ENCODE measurements around the gene THYN1. TPM values are rescaled to one million over a fixed set of nuclear protein-coding genes. Genes with fewer than 3 reads are reported as not detected.
A peak's percentile ranks its signal among the peaks of the same experiment; 100 is the strongest.

Gene THYN1
- total RNA-seq, 2 experiments from 2014 or later: 70.1 to 75.3 TPM

DNA sequence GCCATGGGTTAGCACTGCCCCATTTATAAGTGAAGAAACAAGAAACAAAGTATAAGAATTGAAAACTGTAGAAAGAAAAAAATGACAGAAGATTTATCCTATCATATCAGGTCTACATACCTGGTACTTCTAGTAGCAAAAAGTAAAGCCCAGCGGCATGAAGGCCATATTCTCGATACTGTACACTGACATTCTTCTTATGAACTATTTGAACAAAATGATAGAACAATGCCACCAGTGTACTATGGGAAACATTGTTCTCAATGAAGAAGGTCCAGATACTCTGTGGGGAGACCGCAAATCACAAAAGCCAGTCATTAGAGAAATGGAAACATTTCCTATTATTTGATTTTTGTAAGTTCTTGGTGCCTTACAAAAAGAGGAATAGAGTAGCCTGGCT is 36.3 kb downstream of the THYN1 start:
- Mint-ChIP-seq H3K4me3 (no peak overlapping the region), H3K9me3 (no peaks in the 10 kb centered on the region), H3K27ac (no peak overlapping the region), H3K36me3 (ENCODE audit: low read depth) (peaks cover 58% of the 10 kb centered on the region), H3K4me1 (ENCODE audit: low read depth) (peaks cover 46% of the 10 kb centered on the region), H3K27me3 (no peaks in the 10 kb centered on the region)
- intact Hi-C loops (cut with micrococcal nuclease): no loop called here
- TF ChIP-seq, protein P1, sequence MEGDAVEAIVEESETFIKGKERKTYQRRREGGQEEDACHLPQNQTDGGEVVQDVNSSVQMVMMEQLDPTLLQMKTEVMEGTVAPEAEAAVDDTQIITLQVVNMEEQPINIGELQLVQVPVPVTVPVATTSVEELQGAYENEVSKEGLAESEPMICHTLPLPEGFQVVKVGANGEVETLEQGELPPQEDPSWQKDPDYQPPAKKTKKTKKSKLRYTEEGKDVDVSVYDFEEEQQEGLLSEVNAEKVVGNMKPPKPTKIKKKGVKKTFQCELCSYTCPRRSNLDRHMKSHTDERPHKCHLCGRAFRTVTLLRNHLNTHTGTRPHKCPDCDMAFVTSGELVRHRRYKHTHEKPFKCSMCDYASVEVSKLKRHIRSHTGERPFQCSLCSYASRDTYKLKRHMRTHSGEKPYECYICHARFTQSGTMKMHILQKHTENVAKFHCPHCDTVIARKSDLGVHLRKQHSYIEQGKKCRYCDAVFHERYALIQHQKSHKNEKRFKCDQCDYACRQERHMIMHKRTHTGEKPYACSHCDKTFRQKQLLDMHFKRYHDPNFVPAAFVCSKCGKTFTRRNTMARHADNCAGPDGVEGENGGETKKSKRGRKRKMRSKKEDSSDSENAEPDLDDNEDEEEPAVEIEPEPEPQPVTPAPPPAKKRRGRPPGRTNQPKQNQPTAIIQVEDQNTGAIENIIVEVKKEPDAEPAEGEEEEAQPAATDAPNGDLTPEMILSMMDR (IDR thresholded peaks at IDR 0.05): no peak
- DNase-seq (no peak), ATAC-seq (no peak)
- CTCF ChIA-PET: no interaction called here
- POLR2A ChIA-PET: no interaction called here

DNA sequence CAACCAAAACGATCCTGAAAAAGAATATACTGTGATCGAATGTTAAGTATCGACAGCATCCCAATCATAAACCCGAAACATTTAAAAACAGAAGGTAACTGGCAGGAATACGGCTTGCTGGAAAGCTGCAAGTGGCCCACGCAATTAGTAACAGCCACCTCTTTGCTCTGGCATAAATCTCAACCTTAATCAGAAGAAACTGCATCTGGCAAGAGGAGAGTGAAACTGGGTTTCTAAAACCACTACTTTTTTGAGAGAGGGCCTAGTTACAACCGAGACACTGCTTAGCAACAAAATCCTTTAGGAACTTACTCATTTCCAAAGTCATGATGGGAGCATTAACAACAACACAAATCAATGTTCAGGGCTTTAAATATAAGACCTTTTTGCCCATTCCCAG is 37.3 kb downstream of the THYN1 start:
- TF ChIP-seq, protein P1 (IDR thresholded peaks at IDR 0.05): no peak
- ATAC-seq: no peak
- intact Hi-C loops (cut with micrococcal nuclease): no loop called here
- Mint-ChIP-seq H3K9me3 (no peaks in the 10 kb centered on the region), H3K4me3 (no peak overlapping the region), H3K27me3 (no peaks in the 10 kb centered on the region), H3K36me3 (ENCODE audit: low read depth) (peaks cover 61% of the 10 kb centered on the region), H3K27ac (no peak overlapping the region), H3K4me1 (ENCODE audit: low read depth) (peaks cover 43% of the 10 kb centered on the region)
- CTCF ChIA-PET: no interaction called here
- no peak for DNase-seq
- POLR2A ChIA-PET: no interaction called here

DNA sequence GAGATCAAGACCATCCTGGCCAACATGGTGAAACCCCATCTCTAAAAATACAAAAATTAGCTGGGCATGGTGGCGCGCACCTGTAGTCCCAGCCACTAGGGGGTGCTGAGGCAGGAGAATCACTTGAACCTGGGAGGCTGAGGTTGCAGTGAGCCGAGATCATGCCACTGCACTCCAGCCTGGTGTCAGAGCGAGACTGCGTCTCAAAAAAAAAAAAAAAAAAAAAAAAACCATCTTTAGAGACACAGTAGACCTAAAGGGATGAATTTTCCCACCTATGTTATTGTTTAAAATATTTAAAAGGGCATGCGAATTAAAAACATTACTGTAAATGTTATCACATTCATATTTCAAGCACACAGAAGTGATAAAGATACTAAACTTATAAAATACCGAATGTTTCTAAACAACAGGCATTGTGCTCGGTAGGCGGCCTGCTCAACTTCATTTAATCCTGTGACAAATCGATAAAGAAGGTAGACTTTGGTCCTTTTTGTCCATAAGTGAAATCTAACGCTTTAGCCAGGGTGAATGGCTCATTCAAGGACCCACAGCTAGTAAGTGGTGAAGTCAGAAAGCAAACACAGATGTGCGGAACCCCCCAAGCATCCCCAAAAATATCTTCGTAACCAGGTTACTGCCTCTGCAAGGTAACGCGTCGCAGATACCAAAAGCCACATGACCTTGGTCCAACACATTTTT is 45.5 kb downstream of the THYN1 start:
- no peaks in the 10 kb centered on the region for H3K9me3 Mint-ChIP-seq
- no peaks in the 10 kb centered on the region for H3K27me3 Mint-ChIP-seq
- DNase-seq: peak; percentile 79
- intact Hi-C loops (cut with micrococcal nuclease): no loop called here
- no peak overlapping the region for H3K27ac Mint-ChIP-seq
- no peak overlapping the region for H3K4me3 Mint-ChIP-seq
- CTCF ChIA-PET: interaction anchor here (0.7 to 3.3 kb wide), 17 partner anchors 12 to 180 kb away, joined by 3 to 18 read pairs (median 4); partner anchors contain the start of genes GLB1L3, NCAPD3 and VPS26B
- POLR2A ChIA-PET: interaction anchor here (1.0 to 1.3 kb wide), 2 partner anchors 17 to 31 kb away, joined by 3 read pairs; partner anchors contain the start of genes NCAPD3 and VPS26B
- peaks cover 67% of the 10 kb centered on the region for H3K36me3 Mint-ChIP-seq (ENCODE audit: low read depth)
- TF ChIP-seq, protein P1 (IDR thresholded peaks at IDR 0.05): peak; percentile 85
- peak; percentile 42 for ATAC-seq
- peaks cover 3% of the 10 kb centered on the region for H3K4me1 Mint-ChIP-seq (ENCODE audit: low read depth)

DNA sequence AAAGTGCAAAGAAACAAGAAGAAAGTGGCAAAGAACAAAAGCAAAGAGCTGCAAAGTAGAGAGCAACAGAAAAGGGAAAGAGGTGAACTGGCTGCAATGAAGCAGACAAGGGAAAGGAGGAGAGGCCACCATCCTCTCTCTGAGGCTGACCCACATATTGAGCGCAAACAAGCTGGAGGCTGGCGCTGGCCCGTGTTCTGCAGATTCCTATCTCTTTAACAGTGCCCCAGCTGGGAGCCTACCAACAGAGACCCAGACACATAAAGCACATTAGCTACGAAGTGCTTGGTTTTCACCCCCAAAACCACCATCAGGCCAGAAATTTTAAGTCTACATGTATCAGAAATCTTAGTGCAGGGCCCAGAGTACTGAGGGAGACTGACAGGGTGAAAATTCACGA is 47.0 kb downstream of the THYN1 start:
- H3K4me3 Mint-ChIP-seq: no peak overlapping the region
- H3K4me1 Mint-ChIP-seq (ENCODE audit: low read depth): no peaks in the 10 kb centered on the region
- ATAC-seq: no peak
- H3K27me3 Mint-ChIP-seq: no peaks in the 10 kb centered on the region
- H3K36me3 Mint-ChIP-seq (ENCODE audit: low read depth): peaks cover 69% of the 10 kb centered on the region
- ChIA-PET POLR2A (no interaction called here), CTCF (interaction anchor here (0.7 to 3.3 kb wide), 4 partner anchors 11 to 156 kb away, joined by 3 to 14 read pairs (median 6); partner anchors contain the start of gene GLB1L3)
- no peaks in the 10 kb centered on the region for H3K9me3 Mint-ChIP-seq
- TF ChIP-seq, protein P1 (IDR thresholded peaks at IDR 0.05): no peak
- intact Hi-C loops (cut with micrococcal nuclease): no loop called here
- no peak overlapping the region for H3K27ac Mint-ChIP-seq
- DNase-seq: no peak

DNA sequence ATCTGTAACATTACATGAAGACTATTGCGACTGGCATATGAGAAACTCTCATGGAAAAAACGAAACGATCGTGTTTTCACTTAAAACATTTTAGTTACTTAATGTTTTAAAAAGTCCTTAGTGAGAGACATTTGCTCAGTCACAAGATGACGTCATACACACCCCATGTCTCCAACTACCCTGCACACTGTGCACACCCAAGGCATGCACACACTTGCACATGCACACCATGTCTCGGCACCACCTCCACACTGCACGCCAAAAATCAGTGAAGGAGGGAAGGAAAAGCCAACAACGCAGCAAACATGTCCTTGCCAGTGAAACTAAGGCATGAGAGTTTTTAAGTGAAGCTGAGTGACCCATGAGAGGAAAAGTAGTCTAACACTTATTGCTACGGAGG is 47.4 kb downstream of the THYN1 start:
- ATAC-seq: no peak
- Mint-ChIP-seq H3K4me3 (no peak overlapping the region), H3K27me3 (no peaks in the 10 kb centered on the region), H3K9me3 (no peaks in the 10 kb centered on the region), H3K27ac (no peak overlapping the region), H3K36me3 (ENCODE audit: low read depth) (peaks cover 70% of the 10 kb centered on the region), H3K4me1 (ENCODE audit: low read depth) (no peaks in the 10 kb centered on the region)
- intact Hi-C loops (cut with micrococcal nuclease): no loop called here
- ChIA-PET POLR2A (no interaction called here), CTCF (interaction anchor here (0.7 to 3.3 kb wide), 6 partner anchors 11 to 155 kb away, joined by 3 to 14 read pairs (median 3); partner anchors contain the start of gene GLB1L3)
- TF ChIP-seq, protein P1 (IDR thresholded peaks at IDR 0.05): no peak
- no peak for DNase-seq
